UCSD-AML1 (cell line): Measurements from ENCODE around the gene BCAP29.
"Not testable (repeated sequence)": the region's sequence is repeated elsewhere in the genome, so short reads cannot be mapped to it uniquely, and the experiment has no call there.

Experiments used
- DNase-seq: peaks from one replicate; lab custom pipeline; 2025; ENCODE audit not compliant: unreplicated experiment; lab: John Stamatoyannopoulos, UW

Gene BCAP29, protein sequence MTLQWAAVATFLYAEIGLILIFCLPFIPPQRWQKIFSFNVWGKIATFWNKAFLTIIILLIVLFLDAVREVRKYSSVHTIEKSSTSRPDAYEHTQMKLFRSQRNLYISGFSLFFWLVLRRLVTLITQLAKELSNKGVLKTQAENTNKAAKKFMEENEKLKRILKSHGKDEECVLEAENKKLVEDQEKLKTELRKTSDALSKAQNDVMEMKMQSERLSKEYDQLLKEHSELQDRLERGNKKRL

DNA sequence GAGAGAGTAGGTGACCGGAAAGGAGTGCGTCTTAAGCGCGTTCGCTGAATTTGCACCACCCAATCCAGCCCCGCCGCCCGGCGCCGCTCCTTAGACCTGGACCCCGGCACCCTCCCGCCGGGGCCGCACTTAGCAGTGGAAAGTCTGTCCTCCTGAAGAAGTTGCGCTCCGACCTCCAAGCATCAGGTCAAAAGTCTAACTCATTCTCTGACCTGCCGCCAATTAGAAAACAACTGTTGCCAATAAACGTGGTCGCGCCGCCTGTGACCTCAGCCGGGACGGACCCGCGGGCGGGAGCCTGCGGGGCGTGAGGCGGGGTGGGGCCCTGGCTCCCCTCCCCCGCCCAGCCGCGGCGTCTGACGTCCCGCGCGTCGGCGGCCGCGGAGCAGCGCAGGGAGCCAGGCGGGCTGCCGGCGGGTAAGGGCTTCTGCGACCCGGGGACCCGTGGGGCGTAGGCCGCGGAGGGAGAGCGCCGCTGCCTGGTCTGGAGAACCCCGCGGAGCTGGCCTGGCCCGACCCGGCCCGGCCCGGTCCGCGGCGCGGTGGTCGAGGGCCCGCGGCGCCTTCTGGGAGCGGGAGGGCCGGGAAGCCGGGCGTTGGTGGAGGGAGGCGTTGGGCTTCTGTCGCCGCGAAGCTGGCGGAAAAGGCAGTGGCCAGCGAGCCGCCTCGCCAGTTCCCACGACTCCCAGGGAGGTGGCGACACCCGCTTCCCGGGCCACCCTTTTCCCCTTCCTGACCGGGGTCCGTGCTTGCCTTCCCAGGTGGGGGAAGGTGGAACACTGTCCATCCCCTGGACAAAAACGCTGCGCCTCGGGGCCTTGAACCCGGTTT, at the start of gene BCAP29:
Gene BCAP29, plus strand, starts transcription at position 362 of the 831 bp plus-strand sequence. CDS start 527 bp downstream, outside the sequence.
- peak; percentile 77 for DNase-seq

DNA sequence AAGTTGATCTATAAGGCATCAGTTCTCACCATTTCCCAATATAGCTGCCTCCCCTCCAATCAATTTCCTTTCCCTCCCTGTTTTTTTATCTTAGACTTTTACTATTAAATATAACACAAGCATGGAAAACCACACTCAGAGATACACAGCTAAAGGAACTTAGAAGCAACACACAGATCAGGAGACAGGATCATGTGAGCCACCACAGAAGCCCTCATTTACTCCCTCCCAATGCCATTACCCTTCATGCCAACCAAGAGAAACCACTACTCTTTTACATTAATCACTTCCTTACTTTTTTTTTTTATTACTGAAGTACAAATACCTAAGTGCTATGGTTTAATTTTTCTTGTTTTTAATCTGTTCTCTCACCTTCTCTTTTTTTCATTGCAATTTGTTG, 49.3 kb upstream of the BCAP29 start:
- no peak for DNase-seq

DNA sequence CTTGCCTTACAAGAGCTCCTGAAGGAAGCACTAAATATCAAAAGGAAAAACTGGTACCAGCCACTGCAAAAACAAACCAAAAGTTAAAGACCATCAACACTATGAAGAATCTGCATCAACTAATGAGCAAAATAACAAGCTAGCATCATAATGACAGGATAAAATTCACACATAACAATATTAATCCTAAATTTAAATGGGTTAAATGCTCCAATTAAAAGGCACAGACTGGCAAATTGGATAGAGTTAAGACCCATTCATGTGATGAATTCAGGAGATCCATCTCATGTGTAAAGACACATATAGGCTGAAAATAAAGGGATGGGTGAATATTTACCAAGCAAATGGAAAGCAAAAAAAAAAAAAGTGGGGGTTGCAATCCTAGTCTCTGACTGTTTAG, 45.9 kb upstream of the BCAP29 start:
- no peak for DNase-seq

DNA sequence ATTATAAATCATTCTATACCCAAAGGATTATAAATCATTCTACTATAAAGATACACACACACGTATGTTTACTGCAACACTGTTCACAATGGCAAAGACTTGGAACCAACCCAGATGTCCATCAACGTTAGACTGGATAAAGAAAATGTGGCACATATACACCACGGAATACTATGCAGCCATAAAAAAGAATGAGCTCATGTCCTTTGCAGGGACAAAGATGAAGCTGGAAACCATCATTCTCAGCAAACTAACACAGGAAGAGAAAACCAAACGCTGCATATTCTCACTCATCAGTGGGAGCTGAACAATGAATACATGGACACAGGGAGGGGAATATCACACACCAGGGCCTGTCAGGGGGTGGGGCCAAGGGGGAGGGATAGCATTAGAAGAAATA, 42.8 kb upstream of the BCAP29 start:
- not testable (repeated sequence) for DNase-seq

DNA sequence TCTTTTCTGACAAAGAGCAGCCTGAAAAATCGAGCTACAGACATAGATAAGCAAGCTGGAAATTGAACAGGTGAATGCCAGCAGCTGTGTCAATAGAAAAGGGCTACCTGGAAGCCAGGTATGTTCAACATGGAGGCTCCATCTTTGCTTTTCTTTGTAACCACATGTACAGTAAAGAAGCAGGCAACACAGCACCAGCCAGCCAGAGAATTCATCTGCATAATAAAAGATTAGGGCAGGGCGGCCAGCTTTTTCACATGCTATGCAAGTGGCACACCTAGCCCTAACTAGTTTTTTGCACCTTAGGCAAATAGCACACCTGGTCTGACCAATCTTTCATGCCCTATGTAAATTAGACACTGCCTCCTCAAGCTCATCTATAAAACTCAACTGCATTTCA, 42.0 kb upstream of the BCAP29 start:
- no peak for DNase-seq

DNA sequence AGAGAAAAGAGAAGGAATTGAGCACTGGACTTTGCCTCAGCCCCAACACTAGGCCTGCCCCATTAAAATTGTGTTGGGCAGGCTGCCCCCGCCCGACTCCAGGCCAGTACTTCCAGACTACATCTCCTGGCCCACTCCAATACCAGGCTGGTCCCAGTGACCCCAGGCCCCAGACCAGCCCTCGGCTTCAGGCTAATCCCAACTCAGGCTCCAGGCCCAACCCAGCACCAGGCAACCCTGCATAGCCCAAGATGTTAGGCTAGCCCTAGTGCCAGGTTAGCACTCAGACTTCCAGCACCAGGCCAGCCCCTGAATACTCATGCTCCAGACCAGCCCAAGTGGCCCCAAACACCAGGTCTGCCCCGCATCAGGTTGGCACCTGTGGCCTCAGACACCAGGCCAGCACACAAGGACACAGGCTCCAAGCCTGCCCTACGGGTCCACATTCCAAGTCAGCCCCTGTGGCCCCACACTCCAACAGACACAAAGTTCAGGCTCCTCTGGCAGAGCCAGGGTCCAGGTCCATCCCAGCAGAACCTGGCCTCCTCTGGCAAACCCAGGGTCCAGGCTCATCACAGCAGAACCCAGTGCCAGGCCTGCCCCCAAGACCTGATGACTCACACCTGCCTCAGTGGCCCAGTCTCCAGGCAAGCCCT, 36.6 kb upstream of the BCAP29 start:
- DNase-seq: no peak

DNA sequence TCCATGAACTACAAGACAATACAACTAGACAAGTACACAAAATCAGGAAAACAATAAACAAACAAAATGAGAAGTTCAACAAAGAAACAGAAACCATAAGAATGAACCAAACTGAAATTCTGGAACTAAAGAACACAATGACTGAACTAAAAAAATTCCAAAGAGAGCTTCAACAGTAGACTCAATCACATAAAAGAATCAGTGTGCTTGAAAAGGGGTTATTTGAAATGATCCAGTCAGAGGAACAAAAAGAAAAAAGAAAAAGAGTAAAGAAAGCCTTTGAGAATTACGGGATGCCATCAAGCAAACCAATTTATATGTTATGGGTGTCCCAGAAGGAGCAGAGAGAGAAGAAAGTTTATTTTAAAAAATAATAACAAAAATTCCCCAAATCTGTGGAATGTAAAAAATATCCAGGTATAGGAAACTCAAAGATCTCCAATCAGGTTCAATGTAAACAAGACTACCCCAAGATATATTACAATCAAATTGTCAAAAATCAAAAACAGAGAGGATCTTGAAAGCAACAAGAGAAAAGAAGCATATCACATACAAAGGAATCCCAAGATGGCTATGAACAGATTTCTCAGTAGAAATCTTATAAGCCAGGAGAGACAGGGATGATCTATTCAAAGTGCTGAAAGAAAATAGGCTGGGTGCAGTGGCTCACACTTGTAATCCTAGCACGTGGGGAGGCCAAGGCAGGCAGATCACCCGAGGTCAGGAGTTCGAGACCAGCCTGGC, 35.0 kb upstream of the BCAP29 start:
- no peak for DNase-seq

DNA sequence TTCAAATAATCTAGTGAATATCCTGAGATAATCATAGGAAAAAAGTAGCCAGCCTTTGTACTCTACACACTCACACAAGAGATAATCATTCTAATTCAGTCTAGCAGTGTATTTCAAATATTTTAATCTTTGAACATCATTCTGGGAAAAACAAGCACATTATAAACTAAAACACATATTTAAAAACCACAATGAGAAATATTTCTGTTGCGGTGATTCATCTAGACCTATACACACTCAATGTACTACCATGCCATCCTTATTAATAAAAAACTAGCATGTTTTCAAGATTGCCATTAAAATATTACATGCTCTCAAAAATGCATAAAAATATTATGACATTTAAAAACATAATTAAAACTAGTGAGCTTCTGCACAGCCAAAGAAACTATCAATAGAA, 28.1 kb upstream of the BCAP29 start:
- no peak for DNase-seq

DNA sequence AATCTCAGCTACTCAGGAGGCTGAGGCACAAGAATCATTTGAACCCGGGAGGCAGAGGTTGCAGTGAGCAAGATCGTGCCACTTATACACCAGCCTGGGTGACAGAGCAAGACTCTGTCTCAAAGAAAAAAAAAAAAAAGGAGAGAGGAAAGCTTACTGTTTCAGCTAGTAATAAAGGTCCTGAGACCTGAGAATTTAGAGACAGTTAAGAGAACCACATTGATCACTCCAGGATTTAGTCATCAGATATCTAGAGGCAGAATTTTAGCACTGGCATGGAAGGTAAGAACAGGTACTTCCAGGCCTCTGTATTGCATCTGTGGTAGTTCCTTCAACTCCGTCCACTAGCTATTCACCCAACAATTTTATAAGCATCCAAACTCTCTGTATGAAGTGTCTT, 24.2 kb upstream of the BCAP29 start:
- no peak for DNase-seq

DNA sequence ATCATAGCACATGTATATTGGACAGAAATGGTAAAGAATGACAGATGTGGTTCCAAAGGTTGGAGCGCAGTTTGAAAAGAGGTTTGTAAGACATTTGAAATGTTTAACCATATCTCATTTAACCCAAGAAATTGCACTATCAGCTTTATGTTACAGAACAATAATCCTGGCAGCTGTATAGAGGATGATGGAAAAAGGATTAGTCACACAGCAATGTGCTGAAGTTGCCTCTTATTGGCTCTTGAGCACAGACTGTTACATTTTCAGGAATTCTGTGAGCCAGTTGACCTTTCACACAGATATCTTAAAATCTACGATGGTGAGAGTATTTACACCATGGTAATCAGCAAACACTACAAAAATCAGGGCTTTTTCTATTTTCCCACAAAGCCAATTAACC, 20.2 kb upstream of the BCAP29 start:
- DNase-seq: no peak

DNA sequence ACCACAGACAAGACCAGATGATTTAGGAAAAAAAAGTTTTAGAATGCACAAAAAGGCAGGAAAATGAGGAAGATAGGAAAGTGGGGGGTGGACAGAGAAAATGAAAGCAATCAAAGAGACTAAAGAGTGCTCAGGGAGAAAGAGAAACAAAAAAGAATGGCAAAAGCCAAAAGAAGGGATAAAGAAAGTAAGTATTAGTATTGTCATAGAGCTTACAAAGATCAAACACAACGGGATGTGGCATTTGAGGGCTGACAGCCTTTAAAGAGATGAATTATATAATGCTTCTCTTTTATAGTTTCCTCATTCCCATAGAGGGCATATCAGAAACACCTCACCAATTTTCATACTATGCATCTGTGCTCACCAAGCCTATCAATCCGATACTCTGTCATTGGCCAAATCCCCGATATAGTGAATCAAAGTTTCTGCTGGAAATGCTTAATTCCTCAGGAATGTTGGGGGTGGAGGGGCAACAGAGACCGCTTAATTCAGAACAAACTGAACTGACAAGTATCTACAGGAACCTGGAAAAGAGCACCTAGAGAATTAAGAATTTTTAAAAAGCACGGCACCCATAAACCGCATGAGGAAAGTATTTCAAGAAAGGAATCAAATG, 19.0 kb upstream of the BCAP29 start:
- no peak for DNase-seq

DNA sequence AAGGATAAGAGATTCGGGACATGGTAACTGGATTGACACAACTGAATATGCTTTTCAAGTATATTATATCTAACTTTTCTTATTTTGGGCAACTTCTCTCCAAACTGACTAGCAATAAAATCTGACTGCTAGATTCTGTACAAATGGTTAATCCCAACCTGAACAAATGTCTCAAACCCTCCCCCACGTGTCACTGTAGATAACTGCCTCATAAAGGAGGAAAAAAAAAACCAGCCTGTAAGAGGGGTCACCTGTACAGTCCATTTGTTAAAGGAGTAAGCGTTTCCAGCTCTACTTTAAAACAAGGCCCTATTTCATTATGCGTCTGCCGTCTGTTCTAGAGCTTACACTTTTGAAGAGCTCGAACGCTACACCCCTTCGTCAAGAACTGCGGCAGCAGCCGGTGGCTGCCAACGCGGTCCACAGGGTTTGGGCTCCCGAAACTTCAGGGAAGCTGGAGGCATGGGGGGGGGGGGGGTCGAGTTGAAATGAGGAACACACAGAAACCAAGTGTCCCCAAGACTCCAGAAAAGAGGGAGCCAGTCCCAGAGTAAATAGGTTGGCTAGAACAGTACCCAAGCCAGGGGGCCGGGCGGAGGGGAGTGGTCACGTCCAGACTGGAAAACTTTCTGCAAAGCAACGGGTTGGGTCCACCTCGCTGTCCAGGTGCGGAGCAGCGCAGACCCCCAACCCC, 16.8 kb upstream of the BCAP29 start:
- DNase-seq: no peak

DNA sequence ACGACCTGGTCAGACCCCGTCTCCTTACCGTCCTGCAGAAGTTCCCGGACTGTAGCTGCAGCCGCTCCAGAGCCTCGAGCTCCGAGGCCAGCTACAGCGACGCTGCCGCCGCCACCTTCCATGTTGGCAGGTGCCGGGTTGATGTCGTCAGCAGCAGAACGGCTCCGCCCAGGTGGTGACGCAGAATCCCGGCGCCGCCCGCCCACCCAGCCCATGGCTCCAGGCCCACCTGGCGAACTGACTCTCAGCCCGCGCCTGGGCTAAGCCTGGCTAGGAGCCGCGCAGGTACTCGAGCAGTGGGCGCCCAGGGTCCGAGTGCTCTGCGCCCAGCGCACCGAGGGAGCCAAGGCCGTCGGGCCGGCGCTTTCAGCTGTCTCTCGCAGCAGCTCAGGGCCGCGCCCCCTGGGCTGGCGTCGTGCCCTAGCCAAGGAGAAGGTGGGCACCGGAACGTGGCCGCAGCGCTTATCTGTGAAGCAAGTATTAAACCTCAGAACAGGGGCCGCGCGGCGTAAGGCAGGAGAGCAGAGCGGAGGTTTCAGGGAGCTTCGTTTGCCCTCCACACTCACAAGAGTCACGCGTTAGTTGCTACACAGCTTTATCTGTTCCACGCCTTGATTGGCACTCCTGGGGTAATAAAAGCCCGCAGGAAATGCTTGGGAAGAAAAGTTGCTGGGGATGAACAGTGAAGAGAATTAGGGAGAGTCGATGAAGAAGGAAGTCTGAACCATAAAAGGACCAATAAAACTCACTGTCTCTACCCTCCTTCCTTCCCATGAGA, 16.1 kb upstream of the BCAP29 start, which contains the start of the genes COG5 and DUS4L:
Gene COG5, minus strand, starts transcription at position 146 of the 778 bp plus-strand sequence. Its CDS starts 24 bp downstream, at position 122.
Gene DUS4L, plus strand, starts transcription at position 197 of the 778 bp plus-strand sequence. CDS start 3,100 bp downstream, outside the sequence.
- peak; percentile 68 for DNase-seq

DNA sequence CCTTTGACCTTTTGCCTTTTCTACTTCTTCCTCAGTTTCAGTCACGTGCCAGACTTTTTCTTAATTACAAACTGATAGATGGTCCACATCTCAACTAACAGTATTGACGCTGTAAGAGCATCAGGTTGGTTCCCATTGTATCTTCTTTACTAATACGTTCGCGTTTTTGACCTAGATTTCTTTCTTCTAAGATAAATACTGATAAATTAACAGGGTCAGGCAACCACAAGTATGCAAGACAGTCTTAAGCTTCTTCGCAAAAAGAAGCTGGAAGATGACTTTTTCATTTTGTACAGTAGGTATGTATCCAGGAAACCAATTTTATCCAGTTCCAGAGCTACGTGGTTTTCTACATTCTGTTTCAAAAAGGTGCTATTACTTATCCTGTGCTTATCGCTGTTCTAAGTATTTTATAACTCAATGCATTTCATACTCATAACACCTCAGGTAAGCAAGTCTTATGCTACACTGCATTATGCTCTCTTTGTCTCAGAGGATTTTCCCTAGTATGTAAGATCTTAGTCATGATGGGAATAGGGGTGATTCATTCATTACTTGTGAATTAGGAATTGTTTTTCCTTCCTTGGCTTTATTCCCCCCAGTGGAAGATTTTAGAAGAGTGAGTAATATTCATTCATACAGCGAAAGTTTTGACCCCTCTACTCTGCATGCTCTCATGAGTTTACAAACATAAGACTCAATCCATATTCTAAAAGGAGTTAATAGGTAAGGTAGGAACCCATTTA, 15.3 kb upstream of the BCAP29 start:
- no peak for DNase-seq

DNA sequence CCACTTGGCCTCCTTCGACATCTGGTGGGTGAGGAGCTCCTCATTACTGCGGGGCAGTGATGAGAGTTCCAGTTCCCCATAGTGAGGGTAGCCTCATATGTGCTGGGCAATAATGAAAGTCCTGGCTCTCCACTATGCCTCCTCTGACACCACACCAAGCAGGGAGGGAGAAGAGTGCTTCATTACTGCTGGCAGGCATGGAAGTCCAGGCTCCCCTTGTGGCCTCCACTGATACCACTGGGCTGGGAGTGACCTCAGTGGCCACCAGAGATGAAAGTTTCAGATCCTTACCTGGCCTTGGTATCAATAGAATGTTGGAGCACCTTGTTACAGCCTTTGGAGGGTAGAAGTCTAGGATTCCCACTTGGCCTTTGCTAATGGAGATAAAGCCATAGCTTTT, 9.7 kb upstream of the BCAP29 start:
- no peak for DNase-seq

DNA sequence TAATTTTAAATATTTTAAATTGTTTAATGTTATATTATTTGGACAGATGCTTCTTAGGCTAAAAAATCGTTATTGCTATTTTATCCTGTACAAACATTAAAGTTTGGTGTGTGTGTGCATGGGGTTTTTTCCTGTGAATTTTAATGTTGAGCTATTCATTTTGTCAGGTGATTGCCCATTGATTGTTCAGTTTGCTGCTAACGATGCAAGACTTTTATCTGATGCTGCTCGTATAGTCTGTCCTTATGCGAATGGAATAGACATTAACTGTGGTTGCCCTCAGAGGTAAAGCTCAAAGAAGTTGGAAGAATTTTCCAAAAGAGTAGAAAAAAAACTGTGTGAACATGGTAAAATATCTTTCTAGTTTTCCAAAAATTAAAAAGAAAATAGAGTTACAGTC, 6.5 kb upstream of the BCAP29 start:
- DNase-seq: no peak

DNA sequence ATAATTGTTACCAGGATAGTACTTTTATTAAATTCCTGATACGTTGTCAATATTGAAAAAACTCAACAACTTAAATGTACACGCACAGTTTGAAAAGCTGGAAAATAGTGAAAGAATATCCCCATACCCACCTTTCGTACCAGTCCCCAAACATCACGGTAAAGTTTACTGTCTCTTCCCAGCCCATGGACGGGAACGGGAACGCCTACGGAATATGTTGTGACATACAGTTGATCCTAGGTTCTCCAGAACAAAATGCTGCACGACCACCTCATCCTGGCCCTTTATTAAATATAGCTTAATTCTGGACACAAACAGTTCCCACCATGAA, 527 bp upstream of the BCAP29 start:
- no peak for DNase-seq

DNA sequence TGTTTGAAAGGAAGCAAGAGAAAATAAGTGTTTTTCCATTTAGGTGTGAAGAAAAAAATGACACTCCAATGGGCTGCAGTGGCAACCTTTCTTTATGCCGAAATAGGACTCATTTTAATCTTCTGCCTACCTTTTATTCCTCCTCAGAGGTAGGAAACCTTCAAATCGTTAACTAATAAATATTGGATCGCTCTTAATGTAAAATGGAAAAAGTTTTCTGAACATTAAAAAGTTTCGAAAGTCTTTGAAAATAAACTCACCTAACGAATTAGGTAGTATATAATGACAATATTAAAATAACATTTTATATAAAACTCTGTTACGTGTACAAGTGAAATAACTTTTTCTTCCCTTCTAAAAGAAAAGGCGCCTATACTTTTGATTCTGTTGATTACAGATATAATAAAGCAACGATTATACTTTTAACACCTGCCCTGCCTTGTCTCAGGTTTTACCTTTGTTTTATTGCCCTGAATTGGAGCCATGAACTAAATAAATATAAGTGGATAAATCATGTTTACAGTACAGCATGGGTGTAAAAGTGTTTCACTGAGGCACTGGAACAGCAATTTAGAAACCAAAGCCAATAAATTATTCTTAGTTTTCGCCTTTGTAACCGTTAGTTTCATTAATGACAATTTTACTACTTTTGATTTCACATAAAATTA, 804 bp downstream of the BCAP29 start:
- no peak for DNase-seq
